Measurements from ENCODE around the gene SPRYD7.
"Not testable (repeated sequence)": the region's sequence is repeated elsewhere in the genome, so short reads cannot be mapped to it uniquely, and the experiment has no call there.

SPRYD7 gene, protein sequence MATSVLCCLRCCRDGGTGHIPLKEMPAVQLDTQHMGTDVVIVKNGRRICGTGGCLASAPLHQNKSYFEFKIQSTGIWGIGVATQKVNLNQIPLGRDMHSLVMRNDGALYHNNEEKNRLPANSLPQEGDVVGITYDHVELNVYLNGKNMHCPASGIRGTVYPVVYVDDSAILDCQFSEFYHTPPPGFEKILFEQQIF

DNA sequence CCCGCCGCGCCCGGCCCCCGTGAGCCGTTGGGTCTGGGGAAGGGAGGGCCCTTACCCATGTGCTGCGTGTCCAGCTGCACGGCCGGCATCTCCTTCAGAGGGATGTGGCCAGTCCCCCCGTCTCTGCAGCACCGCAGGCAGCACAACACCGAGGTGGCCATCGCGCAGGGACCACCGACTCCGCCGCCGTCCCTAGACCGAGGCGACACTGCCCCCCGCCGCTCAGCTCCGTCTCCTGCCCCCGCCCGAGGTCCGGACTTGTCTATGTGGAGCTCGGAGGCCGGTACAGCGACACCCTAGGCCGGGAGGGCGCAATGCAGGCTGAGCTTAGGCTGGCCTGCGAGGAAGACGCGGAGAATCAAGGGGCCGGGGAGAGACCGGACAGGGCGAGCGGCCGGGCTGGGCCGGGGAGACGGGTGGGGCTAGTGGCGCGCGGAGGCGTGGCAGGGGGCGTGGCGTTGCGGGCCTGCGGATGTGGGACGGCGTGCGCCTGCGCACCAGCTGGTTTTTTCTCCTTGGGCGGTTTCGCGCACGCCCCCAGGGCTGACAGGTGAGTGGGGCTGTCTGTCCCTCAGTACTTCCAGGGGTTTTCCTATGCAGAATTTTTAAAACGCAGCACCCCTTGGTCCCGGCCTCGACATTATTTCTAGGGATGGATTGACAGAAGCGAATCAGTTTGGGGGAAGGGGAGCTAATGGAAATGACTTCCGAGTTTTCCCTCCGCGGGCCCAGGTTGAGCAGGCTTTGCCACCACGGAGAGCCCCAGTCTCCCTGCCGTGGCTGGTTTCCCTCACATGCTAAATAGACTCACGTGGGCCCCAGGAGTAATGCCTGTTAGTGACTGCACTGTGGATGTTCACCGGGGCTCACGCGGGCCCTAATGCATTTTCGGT is at the start of gene SPRYD7:
Gene SPRYD7, minus strand, starts transcription at position 266 of the 893 bp plus-strand sequence. Its CDS starts 105 bp downstream, at position 161.
- peak; percentile 84 to 96 (median 92) for DNase-seq (ENCODE audit: low read depth in 4 of 4, low spot score in 1 of 4)

GRCh38 chr13:49985129-49985528 is 49.0 kb upstream of the SPRYD7 start:
- DNase-seq (ENCODE audit: low read depth in 4 of 4, low spot score in 1 of 4) = no peak

GRCh38 chr13:49980266-49980665 is 44.1 kb upstream of the SPRYD7 start:
- DNase-seq (ENCODE audit: low read depth in 4 of 4, low spot score in 1 of 4) = no peak

DNA sequence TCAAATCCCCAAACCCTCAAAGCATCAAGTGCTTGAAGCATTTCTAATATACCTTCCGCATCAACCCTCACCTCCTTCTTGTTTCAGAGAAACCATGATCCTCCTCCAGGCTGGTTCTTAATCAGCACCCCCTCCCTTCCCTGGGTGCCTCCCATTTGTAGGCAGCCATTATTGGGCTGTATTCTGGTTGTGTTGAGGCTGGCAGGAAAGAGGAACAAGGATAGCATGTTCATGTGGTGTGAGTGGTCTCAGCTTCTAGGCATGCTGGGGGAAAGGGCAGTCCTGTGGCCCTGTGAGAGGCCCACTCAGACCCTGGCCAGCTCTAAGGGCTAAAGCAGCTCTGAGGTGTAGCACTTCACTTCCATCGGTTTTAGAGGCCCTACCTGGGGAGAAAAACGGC is 41.9 kb upstream of the SPRYD7 start:
- DNase-seq (ENCODE audit: low read depth in 4 of 4, low spot score in 1 of 4) = no peak

- DNase-seq (ENCODE audit: low read depth in 4 of 4, low spot score in 1 of 4) = peak; percentile 57 to 70 (median 64)
Measured at GRCh38 chr13:49976314-49977258, 40.4 kb upstream of the SPRYD7 start.

GRCh38 chr13:49975826-49976225 is 39.7 kb upstream of the SPRYD7 start:
- DNase-seq (ENCODE audit: low read depth in 4 of 4, low spot score in 1 of 4) = no peak

DNA sequence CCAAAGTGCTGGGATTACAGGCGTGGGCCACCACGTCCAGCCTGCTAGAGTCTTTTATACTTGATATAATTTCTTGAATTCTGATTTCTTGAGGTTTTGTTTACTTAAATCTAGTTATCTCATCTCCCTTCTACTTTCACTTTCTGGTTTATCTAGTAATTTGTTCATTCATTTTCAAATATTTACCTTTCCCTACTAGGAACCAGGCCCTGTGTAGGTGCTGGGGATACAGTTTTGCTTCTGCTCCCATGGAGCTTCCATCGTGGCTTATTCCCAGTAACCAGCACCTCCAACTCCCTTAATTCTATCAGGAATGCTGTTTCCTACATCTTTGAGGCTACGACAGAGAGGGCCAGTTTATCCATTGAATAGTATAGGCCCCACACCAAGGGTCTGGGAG is 36.6 kb upstream of the SPRYD7 start:
- no peak for DNase-seq (ENCODE audit: low read depth in 4 of 4, low spot score in 1 of 4)

- DNase-seq (ENCODE audit: low read depth in 4 of 4, low spot score in 1 of 4) = no peak
Measured at GRCh38 chr13:49967456-49967855, 31.3 kb upstream of the SPRYD7 start.

DNA sequence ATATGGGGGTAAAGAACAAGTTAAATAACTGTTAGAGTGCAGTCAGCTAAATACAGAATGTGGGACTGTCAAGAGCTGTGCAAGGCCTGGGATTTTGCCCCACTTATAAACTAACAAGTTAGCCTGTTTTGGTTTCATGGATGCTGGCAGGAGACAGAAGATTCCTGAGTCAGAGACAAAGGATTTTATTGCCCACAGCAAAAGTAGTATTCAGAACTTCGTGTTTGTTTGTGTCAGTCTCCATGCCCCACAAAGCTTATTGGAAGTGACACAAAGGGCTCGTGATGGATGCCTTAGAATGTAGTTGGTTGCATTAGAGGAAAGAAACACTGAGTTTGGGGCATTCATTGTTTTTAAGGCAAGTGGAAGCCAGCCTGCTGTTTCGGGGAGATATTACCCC is 22.2 kb upstream of the SPRYD7 start:
- no peak for DNase-seq (ENCODE audit: low read depth in 4 of 4, low spot score in 1 of 4)

DNA sequence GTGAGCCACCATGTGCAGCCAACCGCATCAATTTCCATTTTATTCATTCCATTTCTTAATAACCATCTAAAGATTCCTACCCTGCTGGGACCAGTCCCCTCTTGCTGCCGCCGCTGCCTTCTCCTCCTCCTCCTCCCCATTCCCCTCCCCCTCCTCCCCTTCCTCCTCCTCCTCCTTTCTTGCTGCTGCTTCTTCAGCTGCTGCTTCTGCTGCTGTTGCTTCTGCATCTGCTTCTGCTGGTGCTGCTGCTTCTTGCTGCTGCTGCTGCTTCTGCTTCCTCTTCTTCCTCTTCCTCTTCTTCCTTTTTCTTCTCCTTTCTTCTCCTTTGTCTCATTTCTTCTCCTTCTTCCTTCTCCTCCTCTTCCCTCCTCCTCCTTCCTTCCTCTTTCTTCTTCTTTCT is 20.0 kb upstream of the SPRYD7 start:
- DNase-seq (ENCODE audit: low read depth in 4 of 4, low spot score in 1 of 4) = no peak

DNA sequence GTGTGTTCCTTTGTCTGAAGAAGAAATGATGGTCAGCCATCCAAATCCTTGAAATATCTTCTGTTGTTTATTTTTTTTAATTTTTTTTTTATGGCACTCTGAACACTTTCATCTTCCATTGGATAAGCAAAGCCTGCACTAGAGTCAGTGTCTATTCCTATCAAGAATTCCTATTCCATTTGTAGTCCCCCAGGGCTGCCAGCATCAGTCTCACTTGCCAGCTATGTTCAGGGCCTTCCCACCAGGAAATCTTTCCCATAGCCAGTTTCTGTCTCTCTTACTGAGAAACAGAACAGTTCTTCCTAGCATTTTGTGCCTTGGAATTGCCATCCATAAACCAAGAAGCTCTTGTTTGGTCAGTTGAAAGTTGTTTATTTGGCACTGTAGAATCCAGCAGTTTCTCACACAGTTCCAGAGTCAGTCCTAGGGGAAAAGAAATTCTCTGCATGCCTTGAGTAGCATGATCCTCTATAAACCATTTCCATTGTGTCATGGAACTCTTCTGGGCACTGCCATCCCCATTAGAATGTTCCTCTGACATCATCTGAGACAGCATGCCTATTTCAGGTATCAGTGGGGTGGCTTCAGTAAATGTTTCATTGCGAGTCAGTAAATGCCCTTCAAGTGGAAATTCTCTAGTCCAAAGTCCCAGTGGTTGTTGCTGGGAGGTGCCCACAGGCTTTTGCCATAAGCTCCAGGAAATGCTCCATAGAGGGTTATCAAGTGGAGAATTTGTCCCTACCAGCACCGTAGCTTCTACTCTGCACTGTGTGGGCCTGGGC is 18.7 kb upstream of the SPRYD7 start:
- DNase-seq (ENCODE audit: low read depth in 4 of 4, low spot score in 1 of 4) = no peak

- DNase-seq (ENCODE audit: low read depth in 4 of 4, low spot score in 1 of 4) = no peak
Measured at GRCh38 chr13:49953560-49953959, 17.4 kb upstream of the SPRYD7 start.

DNA sequence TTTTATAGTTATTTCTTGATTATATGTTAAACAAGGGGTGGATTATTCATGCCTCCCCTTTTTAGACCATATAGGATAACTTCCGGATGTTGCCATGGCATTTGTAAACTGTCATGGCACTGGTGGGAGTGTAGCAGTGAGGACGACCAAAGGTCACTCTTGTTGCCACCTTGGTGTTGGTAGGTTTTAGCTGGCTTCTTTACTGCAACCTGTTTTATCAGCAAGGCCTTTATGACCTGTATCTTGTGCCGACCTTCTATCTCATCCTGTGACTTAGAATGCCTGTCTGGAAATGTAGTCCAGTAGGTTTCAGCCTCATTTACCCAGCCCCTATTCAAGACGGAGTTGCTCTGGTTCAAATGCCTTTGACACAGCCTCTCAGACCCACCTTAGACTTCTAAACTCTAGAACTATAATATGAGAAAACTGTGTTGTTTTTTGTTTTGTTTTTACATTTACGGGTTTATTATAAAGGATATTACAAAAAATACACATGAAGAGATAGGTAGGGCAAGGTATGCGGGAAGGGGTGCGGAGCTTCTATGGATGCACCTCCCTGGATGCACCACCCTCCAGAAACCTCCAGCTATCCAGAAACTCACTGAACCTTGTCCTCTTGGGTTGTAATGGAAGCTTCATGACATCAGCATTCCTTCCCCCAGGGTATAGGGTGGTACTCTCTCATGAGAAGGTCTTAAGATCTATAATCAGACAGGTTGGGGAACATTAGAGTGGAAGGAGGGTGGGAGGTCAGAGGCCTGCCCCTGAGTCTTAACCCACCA is 15.8 kb upstream of the SPRYD7 start:
- DNase-seq (ENCODE audit: low read depth in 4 of 4, low spot score in 1 of 4) = no peak

DNA sequence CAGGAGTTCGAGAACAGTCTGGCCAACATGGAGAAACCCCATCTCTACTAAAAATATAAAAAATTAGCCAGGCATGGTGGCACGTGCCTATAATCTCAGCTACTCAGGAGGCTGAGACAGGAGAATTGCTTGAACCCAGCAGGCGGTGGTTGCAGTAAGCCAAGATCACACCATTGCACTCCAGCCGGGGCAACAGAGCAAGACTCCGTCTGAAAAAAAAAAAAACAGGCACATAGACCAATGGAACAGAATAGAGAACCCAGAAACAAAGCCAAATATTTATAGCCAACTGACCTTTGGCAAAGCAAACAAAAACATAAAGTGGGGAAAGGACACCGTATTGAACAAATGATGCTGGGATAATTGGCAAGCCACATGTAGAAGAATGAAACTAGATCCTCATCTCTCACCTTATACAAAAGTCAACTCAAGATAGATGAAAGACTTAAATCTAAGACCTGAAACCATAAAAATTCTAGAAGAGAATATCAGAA is 12.7 kb upstream of the SPRYD7 start:
- DNase-seq (ENCODE audit: low read depth in 4 of 4, low spot score in 1 of 4) = not testable (repeated sequence)

- no peak for DNase-seq (ENCODE audit: low read depth in 4 of 4, low spot score in 1 of 4)
Measured at GRCh38 chr13:49939321-49939720, 3.2 kb upstream of the SPRYD7 start.

DNA sequence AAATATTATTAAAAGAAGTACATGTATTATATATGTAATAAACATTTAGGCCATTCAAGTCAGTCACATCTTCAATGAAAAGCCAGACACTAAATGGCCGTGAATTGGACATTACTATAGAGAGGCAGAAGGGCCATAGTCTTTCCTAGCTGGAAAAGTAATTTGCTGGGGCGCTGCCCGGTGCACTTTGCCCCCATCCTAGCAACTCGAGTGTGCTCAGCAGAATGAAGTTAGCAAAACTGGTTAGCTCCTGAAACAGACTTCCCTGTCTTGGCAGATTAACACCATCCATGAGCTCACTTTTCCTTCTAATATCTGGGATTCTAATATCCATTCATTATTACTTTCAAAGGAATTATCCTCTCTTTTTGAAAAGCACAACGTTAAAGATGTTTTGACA is 2.8 kb upstream of the SPRYD7 start:
- DNase-seq (ENCODE audit: low read depth in 4 of 4, low spot score in 1 of 4) = no peak

GRCh38 chr13:49938314-49938713 is 2.2 kb upstream of the SPRYD7 start:
- DNase-seq (ENCODE audit: low read depth in 4 of 4, low spot score in 1 of 4) = no peak

DNA sequence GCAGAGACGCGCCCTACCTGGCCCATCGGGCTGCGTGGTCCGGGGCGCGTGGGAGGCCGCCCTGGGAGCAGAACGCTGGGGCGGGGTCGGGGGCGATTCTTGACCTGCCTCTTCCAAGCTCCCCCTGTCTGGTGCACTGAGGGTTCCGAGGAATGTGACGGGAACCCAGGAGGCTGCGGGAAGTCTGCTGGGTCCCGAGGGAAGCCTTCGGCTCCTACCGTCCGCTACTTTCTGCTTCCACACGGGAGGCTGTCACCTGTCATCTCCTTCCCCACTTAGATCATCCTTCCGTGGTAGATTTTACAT is 781 bp upstream of the SPRYD7 start:
- no peak for DNase-seq (ENCODE audit: low read depth in 4 of 4, low spot score in 1 of 4)

DNA sequence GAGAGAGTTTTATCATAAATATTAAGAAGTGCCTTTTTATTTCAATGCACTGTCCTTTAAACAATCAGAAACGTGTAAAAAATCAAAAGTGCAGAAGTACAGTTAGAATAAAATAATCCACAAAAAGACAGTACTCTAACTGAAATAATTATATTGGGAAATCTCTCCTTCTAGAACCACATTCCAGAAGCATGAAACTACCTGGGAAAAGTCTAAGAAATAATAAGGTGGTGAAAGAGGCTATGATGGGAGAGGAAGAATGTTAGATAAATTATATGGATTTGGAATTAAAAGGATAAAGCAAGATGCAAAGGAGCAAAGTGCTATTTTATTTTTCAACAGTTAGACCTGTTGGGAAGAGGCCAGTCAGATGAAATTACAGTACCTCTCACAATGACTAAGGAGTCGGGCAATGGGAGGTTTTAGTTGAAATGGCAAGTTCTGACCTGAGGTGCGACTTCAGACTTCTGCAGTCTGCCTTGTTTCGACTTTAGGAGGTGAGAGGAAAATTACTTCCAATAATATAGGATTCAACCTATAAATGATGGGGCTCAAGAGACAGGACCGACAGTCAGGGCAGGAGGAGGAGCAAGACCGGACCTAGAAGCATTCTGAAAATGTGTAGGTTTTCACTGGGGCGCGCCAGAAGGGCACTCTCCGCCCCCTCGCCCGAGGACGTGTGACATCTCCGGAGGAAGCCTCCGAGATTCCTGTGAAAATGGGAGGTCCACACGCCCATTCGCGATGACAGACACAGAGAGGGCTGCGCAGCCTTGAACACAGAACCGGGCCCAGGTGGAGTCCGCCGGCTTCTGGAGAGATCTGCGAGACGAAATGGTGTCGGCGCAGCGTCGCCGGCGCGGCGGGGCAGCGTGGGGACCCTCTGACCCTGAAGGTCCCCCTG is 717 bp downstream of the SPRYD7 start:
- peak in 3 of 4 experiments; percentile 7 to 24 (median 13) for DNase-seq (ENCODE audit: low read depth in 4 of 4, low spot score in 1 of 4)
